HepG2 (cell line): ENCODE data around the gene VRK3.

Experiments used
- BRCA1 ChIP-seq: sonication (generic); formaldehyde crosslinking; IDR thresholded peaks from 2 replicates; pipeline ENCODE4 v1.4.0; 2020; ENCODE audit warnings: missing genetic modification reagents
- ZNF501 ChIP-seq: sonication (generic); formaldehyde crosslinking; IDR thresholded peaks from 2 replicates; pipeline ENCODE4 v1.5.1; 2020; ENCODE audit warnings: mild to moderate bottlenecking, moderate library complexity, missing genetic modification reagents
- ZNF816 ChIP-seq: sonication (generic); formaldehyde crosslinking; IDR thresholded peaks from 2 replicates; pipeline ENCODE4 v1.8.0; 2022; ENCODE audit warnings: missing genetic modification reagents, mild to moderate bottlenecking, borderline replicate concordance

GRCh38 chr19:49978324-49978723 is 46.8 kb downstream of the VRK3 start:
- TF ChIP-seq ZNF816 (CRISPR knock-in tag): no peak
- no peak for TF ChIP-seq BRCA1 (CRISPR knock-in tag)
- TF ChIP-seq ZNF501: no peak
